WI38 (cell line): ENCODE results near the gene NGEF.

Source experiments
- H3K4me3 ChIP-seq: 2 replicates; pipeline ENCODE4 v1.5.1; 2011; ENCODE audit warnings: low read depth, mild to moderate bottlenecking, control low read depth, low read length
- TF ChIP-seq, protein P1 (sequence below): IDR thresholded peaks from 2 replicates; pipeline ENCODE4 v1.5.1; 2012; ENCODE audit warnings: low read depth, mild to moderate bottlenecking, control low read depth, low read length

NGEF gene

GRCh38 chr2:233040571-233040970 lies 27.5 kb upstream of the NGEF start:
- H3K4me3 ChIP-seq: no peak overlapping the region
- TF ChIP-seq, protein P1, sequence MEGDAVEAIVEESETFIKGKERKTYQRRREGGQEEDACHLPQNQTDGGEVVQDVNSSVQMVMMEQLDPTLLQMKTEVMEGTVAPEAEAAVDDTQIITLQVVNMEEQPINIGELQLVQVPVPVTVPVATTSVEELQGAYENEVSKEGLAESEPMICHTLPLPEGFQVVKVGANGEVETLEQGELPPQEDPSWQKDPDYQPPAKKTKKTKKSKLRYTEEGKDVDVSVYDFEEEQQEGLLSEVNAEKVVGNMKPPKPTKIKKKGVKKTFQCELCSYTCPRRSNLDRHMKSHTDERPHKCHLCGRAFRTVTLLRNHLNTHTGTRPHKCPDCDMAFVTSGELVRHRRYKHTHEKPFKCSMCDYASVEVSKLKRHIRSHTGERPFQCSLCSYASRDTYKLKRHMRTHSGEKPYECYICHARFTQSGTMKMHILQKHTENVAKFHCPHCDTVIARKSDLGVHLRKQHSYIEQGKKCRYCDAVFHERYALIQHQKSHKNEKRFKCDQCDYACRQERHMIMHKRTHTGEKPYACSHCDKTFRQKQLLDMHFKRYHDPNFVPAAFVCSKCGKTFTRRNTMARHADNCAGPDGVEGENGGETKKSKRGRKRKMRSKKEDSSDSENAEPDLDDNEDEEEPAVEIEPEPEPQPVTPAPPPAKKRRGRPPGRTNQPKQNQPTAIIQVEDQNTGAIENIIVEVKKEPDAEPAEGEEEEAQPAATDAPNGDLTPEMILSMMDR: no peak

- H3K4me3 ChIP-seq: no peak overlapping the region
- TF ChIP-seq, protein P1: no peak
Measured at GRCh38 chr2:233039846-233040530, 26.9 kb upstream of the NGEF start.

DNA sequence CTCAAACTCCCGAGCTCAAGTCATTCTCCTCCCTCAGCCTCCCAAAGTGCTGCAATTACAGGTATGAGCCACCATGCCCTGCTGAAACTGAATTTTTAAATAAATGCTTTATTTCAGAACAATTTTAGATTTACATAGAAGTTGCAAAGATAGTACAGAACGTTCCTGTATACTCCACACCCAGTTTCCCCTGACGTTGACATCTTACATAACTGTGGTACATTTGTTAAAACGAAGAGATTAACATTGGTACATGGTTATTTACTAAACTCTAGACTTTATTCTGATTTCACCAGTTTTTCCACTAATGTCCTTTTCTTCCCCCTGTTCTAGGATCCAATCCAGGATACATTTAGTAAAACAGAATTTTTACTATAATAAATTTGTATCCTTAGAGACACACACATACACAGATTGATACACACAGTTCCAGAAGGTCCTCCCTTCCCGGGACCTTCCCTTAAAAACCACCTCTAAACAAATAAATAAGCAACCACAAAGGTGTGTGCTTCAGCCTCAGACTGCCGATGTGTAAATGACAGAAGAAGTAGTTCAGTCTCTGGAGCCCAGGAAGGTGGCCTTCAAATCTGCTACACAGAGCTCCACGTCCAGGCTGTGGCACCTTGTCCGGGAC lies 26.3 kb upstream of the NGEF start:
- TF ChIP-seq, protein P1: no peak

DNA sequence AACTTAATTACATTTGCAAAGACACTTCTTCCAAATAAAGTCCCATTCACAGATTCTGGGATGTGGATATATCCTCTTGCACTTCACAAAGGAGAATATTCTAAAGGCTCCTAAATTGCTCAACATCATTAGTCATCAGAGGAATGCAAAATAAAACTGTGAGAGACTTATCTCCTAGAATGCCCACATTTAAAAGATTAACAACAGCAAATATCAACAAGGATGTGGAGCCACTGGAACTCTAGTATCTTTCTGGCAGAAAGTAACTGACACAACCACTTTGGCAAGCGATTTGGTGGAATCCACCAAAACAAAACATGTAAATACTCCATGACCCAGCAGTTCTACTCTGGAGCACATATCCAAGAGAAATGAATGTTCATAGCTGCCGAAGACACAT lies 24.0 kb upstream of the NGEF start:
- TF ChIP-seq, protein P1: no peak
- no peak overlapping the region for H3K4me3 ChIP-seq

More for the DNA sequence above, 26.3 kb upstream of the NGEF start:
- no peak overlapping the region for H3K4me3 ChIP-seq

DNA sequence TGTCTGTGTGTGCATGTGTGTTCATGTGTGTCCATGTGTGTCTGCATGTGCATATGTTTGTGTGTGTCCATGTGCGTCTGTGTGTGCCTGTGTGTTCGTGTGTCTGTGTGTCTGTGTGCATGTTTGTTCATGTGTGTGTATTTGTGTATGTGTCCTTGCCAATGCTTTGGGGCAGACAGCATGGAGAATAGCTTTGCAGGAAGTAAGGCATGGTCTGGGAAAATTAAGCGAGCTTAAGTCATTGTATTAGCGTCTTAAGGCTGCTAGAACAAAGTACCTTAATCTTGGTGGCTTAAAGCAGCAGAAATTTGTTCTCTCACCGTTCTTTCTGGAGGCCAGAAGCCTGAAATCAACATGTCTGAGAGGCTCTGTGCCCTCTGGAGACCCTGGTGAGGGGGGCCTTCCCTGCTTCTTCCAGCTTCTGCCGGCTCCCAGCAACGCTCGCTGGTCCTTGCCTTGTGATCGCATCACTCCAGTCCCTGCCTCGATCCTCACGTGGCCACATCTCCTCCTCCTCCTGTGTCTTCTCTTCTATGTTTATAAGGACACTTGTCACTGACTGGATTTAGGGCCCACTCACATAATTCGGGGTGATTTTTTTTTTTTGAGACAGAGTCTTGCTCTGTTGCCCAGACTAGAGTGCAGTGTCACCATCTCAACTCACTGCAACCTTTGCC lies 23.2 kb upstream of the NGEF start:
- TF ChIP-seq, protein P1: no peak
- H3K4me3 ChIP-seq: no peak overlapping the region

DNA sequence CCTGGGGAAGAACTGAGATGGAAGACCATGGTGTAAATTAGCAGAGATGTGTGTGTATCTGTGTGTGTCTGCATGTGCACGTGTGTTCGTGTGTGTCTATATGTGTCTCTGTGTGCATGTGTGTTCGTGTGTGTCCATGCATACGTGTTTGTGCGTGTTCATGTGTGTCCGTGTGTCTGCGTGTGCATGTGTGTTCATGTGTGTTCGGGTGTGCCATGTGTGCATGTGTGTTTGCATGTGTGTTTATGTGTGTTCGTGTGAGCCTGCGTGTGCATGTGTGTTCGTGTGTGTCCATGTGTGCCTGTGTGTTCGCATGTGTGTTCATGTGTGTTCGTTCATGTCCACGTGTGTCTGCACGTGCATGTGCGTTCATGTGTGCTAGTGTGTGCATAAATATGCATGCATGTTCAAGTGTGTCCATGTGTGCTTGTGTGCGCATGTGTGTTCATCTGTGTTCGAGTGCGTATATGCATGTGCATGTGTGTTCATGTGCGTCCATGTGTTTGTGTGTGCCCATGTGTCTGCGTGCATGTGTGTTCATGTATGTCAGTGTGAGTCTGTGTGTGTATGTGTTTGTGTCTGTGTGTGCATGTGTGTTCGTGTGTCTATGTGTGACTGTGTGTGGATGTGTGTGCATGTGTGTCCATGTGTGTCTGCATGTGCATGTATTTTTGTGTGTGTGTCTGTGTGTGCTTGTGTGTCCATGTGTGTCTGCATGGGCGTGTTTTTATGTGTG lies 22.5 kb upstream of the NGEF start:
- no peak overlapping the region for H3K4me3 ChIP-seq
- TF ChIP-seq, protein P1: no peak
